ENCODE measurements around the gene TARDBP.

Gene TARDBP

DNA sequence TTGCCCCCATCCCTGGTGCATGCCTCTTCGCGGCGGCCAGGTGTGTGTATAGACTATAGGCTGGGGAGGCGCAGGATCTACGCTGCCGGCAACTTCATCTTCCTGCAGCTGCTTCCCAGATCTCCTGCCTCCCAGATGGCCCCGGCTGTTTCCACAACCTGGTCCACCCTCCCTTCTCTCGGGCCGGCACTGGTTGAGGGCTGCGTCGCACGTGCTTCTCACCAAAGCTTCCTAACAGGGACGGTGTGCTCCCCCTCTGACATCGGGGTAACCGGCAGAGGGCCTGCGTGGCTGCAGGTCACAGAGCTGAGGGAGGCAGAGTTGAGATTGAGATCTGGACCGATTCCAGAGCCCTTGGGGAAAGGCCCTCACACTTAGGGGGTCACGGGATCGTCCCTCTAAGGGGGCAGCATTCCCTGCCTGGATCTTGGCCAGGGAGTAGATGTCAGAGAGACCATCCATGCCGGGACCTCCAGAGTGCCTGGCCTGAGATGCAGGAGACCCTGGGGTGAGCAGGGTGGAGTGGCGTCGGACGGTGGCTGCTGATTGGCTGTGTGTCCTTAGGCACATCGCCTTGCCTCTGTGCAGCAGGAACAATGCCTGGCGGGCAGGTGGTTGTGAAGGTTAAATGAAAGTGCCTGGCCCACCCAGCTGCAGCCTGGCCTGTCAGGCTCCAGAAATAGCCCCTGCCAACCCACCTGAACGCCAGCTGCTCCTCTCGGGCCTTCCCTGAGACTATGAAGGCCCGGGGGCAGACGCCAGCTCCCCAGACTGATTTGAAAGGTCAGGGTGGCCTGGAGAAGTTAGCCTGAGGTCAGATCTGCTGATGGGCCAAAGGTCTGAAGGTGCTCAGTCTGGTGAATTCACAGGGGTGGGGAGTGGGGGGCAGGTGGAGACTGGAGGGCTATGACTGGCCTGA is 40.6 kb downstream of the TARDBP start:
- Histone ChIP-seq H3K4me1 (ENCODE audit: control insufficient read depth, insufficient read depth, low read length) (no peaks in the 10 kb centered on the region), H3K27ac (ENCODE audit: insufficient read depth, low read depth, low read length, poor library complexity, severe bottlenecking) (no peak overlapping the region), H3K9me3 (ENCODE audit: control insufficient read depth, low read length) (no peaks in the 10 kb centered on the region), H3K4me3 (ENCODE audit: insufficient read depth, low read depth, low read length) (no peak overlapping the region), H3K27me3 (ENCODE audit: control insufficient read depth, insufficient read depth, low read length, poor library complexity, severe bottlenecking) (no peaks in the 10 kb centered on the region), H3K36me3 (ENCODE audit: control insufficient read depth, insufficient read depth, low read length) (peaks cover 5% of the 10 kb centered on the region)
- WGBS, 2 experiments: 78 to 82% methylated on average over 29 of the region's 29 CpGs

DNA sequence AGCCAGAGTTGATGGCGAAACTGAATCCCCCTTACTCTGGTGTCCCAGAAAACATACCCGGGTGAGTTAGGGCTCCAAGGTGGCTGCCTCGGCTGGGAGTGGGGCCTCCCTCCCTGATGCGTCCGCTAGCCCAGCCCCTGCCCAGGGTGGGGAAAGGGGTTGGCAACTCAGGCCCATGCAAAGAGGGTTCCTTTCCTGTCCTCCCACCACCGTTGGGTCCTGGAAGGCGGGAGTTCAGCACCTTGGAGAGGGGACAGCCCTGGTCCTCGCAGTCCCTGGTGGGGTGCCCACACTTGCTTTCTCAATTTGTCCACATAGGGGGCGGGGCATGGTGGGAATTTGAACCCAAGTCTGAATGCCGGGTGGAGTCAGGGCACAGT is 41.3 kb downstream of the TARDBP start:
- Histone ChIP-seq H3K27me3 (ENCODE audit: control insufficient read depth, insufficient read depth, low read length, poor library complexity, severe bottlenecking) (no peaks in the 10 kb centered on the region), H3K4me3 (ENCODE audit: insufficient read depth, low read depth, low read length) (no peak overlapping the region), H3K27ac (ENCODE audit: insufficient read depth, low read depth, low read length, poor library complexity, severe bottlenecking) (no peak overlapping the region), H3K9me3 (ENCODE audit: control insufficient read depth, low read length) (no peaks in the 10 kb centered on the region), H3K36me3 (ENCODE audit: control insufficient read depth, insufficient read depth, low read length) (peaks cover 5% of the 10 kb centered on the region), H3K4me1 (ENCODE audit: control insufficient read depth, insufficient read depth, low read length) (peaks cover 3% of the 10 kb centered on the region)
- 76% methylated on average over 10 of the region's 10 CpGs for WGBS, 2 experiments

DNA sequence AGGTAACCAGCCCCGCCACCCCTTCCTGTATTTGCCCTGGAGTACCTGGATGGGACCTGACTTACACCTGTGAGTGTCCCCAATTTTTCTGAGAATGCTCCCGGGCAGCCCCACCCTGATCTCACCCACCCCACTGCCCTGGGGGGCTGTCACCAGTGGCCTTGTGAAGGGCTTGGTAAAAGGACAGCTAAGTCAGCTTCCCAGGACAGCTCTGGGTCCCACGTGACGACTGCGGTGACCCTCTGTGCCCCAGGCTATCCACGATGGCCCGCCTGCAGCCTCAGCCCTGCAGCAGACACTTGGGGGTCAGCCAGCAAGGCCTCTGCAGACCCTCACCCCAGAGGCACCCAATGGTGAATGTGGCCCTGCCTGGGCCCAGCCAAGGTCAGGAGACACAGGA is 41.7 kb downstream of the TARDBP start:
- no peaks in the 10 kb centered on the region for H3K9me3 ChIP-seq (ENCODE audit: control insufficient read depth, low read length)
- peaks cover 5% of the 10 kb centered on the region for H3K36me3 ChIP-seq (ENCODE audit: control insufficient read depth, insufficient read depth, low read length)
- WGBS, 2 experiments: 93 to 95% methylated on average over 7 of the region's 7 CpGs
- H3K4me1 ChIP-seq (ENCODE audit: control insufficient read depth, insufficient read depth, low read length): peaks cover 6% of the 10 kb centered on the region
- H3K27me3 ChIP-seq (ENCODE audit: control insufficient read depth, insufficient read depth, low read length, poor library complexity, severe bottlenecking): no peaks in the 10 kb centered on the region
- no peak overlapping the region for H3K4me3 ChIP-seq (ENCODE audit: insufficient read depth, low read depth, low read length)
- no peak overlapping the region for H3K27ac ChIP-seq (ENCODE audit: insufficient read depth, low read depth, low read length, poor library complexity, severe bottlenecking)

GRCh38 chr1:11054666-11055065 is 42.2 kb downstream of the TARDBP start:
- Histone ChIP-seq H3K27ac (ENCODE audit: insufficient read depth, low read depth, low read length, poor library complexity, severe bottlenecking) (no peak overlapping the region), H3K27me3 (ENCODE audit: control insufficient read depth, insufficient read depth, low read length, poor library complexity, severe bottlenecking) (no peaks in the 10 kb centered on the region), H3K4me3 (ENCODE audit: insufficient read depth, low read depth, low read length) (no peak overlapping the region), H3K36me3 (ENCODE audit: control insufficient read depth, insufficient read depth, low read length) (peaks cover 5% of the 10 kb centered on the region), H3K4me1 (ENCODE audit: control insufficient read depth, insufficient read depth, low read length) (peaks cover 6% of the 10 kb centered on the region), H3K9me3 (ENCODE audit: control insufficient read depth, low read length) (no peaks in the 10 kb centered on the region)
- 93 to 95% methylated on average over 22 of the region's 22 CpGs for WGBS, 2 experiments

DNA sequence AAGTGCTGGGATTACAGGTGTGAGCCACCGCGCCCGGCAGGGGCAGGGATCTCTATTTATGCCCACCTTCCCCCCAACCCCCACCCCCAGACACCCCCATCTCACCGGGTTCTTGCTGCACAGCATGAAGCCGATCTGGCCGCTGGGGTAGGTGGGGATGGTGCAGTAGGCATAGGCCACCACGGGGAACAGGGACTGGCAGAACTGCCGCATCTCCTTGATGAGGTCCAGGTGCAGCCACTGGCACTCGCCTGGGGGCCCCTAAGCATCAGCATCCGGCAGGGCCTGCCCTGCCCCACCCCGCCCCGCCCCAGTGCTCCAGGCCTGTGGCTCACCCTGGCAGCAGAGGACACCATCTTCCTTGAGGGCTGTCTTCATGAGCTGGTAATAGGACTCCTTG is 43.2 kb downstream of the TARDBP start:
- Histone ChIP-seq H3K9me3 (ENCODE audit: control insufficient read depth, low read length) (no peaks in the 10 kb centered on the region), H3K4me3 (ENCODE audit: insufficient read depth, low read depth, low read length) (no peak overlapping the region), H3K4me1 (ENCODE audit: control insufficient read depth, insufficient read depth, low read length) (peaks cover 6% of the 10 kb centered on the region), H3K27me3 (ENCODE audit: control insufficient read depth, insufficient read depth, low read length, poor library complexity, severe bottlenecking) (no peaks in the 10 kb centered on the region), H3K36me3 (ENCODE audit: control insufficient read depth, insufficient read depth, low read length) (peaks cover 5% of the 10 kb centered on the region), H3K27ac (ENCODE audit: insufficient read depth, low read depth, low read length, poor library complexity, severe bottlenecking) (no peak overlapping the region)
- WGBS, 2 experiments: 95 to 98% methylated on average over 11 to 12 of the region's 12 CpGs

- 95 to 96% methylated on average over 7 of the region's 7 CpGs for WGBS, 2 experiments
- no peak overlapping the region for H3K4me3 ChIP-seq (ENCODE audit: insufficient read depth, low read depth, low read length)
- H3K27me3 ChIP-seq (ENCODE audit: control insufficient read depth, insufficient read depth, low read length, poor library complexity, severe bottlenecking): no peaks in the 10 kb centered on the region
- H3K4me1 ChIP-seq (ENCODE audit: control insufficient read depth, insufficient read depth, low read length): peaks cover 6% of the 10 kb centered on the region
- no peaks in the 10 kb centered on the region for H3K9me3 ChIP-seq (ENCODE audit: control insufficient read depth, low read length)
- H3K36me3 ChIP-seq (ENCODE audit: control insufficient read depth, insufficient read depth, low read length): peaks cover 5% of the 10 kb centered on the region
- H3K27ac ChIP-seq (ENCODE audit: insufficient read depth, low read depth, low read length, poor library complexity, severe bottlenecking): no peak overlapping the region
Measured at GRCh38 chr1:11056504-11056903, 44.0 kb downstream of the TARDBP start.

DNA sequence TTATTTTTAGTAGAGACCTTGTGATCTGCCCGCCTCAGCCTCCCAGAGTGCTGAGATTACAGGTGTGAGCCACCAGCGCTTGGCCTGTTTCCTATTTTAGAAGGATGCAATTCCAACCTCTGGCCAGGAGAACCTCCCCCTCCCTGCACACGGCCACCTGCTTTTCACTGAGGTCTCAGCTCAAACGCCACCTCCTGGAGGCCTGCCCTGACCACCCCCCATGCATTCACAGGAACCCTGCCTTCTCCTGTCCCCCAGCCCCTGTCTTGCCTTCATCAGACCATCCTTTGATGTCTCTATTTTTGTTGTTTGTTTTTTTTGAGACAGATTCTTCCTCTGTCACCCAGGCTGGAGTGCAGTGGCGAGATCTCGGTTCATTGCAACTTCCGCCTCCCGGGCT is 45.0 kb downstream of the TARDBP start:
- Histone ChIP-seq H3K36me3 (ENCODE audit: control insufficient read depth, insufficient read depth, low read length) (peaks cover 5% of the 10 kb centered on the region), H3K4me1 (ENCODE audit: control insufficient read depth, insufficient read depth, low read length) (peaks cover 6% of the 10 kb centered on the region), H3K9me3 (ENCODE audit: control insufficient read depth, low read length) (no peaks in the 10 kb centered on the region), H3K4me3 (ENCODE audit: insufficient read depth, low read depth, low read length) (no peak overlapping the region), H3K27ac (ENCODE audit: insufficient read depth, low read depth, low read length, poor library complexity, severe bottlenecking) (no peak overlapping the region), H3K27me3 (ENCODE audit: control insufficient read depth, insufficient read depth, low read length, poor library complexity, severe bottlenecking) (no peaks in the 10 kb centered on the region)
- 89 to 91% methylated on average over 8 of the region's 8 CpGs for WGBS, 2 experiments

DNA sequence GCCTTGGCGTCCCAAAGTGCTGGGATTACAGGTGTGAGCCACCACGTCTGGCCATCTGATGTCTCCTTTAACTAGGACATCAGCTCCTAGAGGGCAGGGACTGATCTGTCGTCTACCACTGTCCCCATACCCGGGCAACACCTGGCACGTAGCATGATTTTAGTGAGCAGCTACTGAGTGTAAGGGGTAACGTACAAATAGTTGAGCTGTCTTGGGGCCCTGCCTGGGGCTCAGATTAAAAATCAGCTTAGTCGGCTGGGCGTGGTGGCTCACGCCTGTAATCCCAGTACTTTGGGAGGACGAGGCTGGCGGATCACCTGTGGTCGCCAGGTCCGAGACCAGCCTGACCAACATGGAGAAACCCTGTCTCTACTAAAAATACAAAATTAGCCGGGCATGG is 45.6 kb downstream of the TARDBP start:
- Histone ChIP-seq H3K4me3 (ENCODE audit: insufficient read depth, low read depth, low read length) (no peak overlapping the region), H3K36me3 (ENCODE audit: control insufficient read depth, insufficient read depth, low read length) (peaks cover 5% of the 10 kb centered on the region), H3K4me1 (ENCODE audit: control insufficient read depth, insufficient read depth, low read length) (peaks cover 6% of the 10 kb centered on the region), H3K27me3 (ENCODE audit: control insufficient read depth, insufficient read depth, low read length, poor library complexity, severe bottlenecking) (no peaks in the 10 kb centered on the region), H3K27ac (ENCODE audit: insufficient read depth, low read depth, low read length, poor library complexity, severe bottlenecking) (no peak overlapping the region), H3K9me3 (ENCODE audit: control insufficient read depth, low read length) (no peaks in the 10 kb centered on the region)
- 92 to 95% methylated on average over 14 of the region's 14 CpGs for WGBS, 2 experiments

DNA sequence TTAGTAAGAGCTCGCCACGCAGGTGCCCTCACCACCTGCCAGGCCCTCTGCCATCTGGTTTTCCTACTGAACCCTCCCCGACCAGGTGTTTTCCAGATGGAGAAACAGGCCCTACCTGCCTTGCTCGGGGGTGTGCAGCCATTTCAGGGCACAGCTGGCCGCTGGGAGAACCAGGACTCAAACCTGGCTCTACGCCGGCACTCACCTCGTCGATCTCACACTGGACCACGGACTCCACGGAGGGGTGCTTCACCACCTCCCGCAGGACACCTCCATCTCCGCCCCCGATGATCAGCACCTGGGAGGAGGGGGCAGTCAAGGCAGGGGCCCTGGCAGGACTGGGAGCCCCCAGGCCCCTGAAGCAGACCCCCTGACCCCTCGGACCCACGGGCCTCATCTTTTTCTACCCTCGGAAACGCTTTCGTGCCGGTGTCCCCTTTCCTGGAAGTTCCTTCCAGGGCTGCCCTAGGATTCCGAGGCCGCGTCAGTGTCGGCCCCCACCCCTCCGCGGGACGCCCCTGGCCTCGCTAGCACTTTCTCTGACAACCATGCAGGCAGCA is 46.2 kb downstream of the TARDBP start:
- no peak overlapping the region for H3K27ac ChIP-seq (ENCODE audit: insufficient read depth, low read depth, low read length, poor library complexity, severe bottlenecking)
- H3K36me3 ChIP-seq (ENCODE audit: control insufficient read depth, insufficient read depth, low read length): peaks cover 5% of the 10 kb centered on the region
- 48 to 51% methylated on average over 28 of the region's 28 CpGs for WGBS, 2 experiments
- H3K4me3 ChIP-seq (ENCODE audit: insufficient read depth, low read depth, low read length): peak overlapping the region; percentile 86
- no peaks in the 10 kb centered on the region for H3K27me3 ChIP-seq (ENCODE audit: control insufficient read depth, insufficient read depth, low read length, poor library complexity, severe bottlenecking)
- no peaks in the 10 kb centered on the region for H3K9me3 ChIP-seq (ENCODE audit: control insufficient read depth, low read length)
- peaks cover 6% of the 10 kb centered on the region for H3K4me1 ChIP-seq (ENCODE audit: control insufficient read depth, insufficient read depth, low read length)

- peak overlapping the region; percentile 86 for H3K4me3 ChIP-seq (ENCODE audit: insufficient read depth, low read depth, low read length)
- H3K9me3 ChIP-seq (ENCODE audit: control insufficient read depth, low read length): no peaks in the 10 kb centered on the region
- WGBS, 2 experiments: 1 to 2% methylated on average over 72 of the region's 72 CpGs
- H3K27ac ChIP-seq (ENCODE audit: insufficient read depth, low read depth, low read length, poor library complexity, severe bottlenecking): no peak overlapping the region
- H3K4me1 ChIP-seq (ENCODE audit: control insufficient read depth, insufficient read depth, low read length): peaks cover 6% of the 10 kb centered on the region
- peaks cover 5% of the 10 kb centered on the region for H3K36me3 ChIP-seq (ENCODE audit: control insufficient read depth, insufficient read depth, low read length)
- H3K27me3 ChIP-seq (ENCODE audit: control insufficient read depth, insufficient read depth, low read length, poor library complexity, severe bottlenecking): no peaks in the 10 kb centered on the region
Measured at GRCh38 chr1:11059155-11059967, 46.9 kb downstream of the TARDBP start.

Data from ectodermal cell (in vitro differentiated cells).